Subcutaneous adipose tissue (tissue), 4 donors: ENCODE data around the gene PHF21B. TPM values are rescaled to one million over a fixed set of nuclear protein-coding genes. Genes with fewer than 3 reads are reported as not detected.

ENCODE experiments used
- CTCF ChIP-seq: fragments of 450-650 bp; IDR thresholded peaks from one replicate; pipeline ENCODE4 v1.5.1; 2016; ENCODE audit warnings: low read depth, mild to moderate bottlenecking, control low read depth, antibody characterized with exemption, moderate library complexity
- total RNA-seq, 4 donors: library from RNA; depleted of rRNA; stranded (reverse); fragments of >200 nt; gene quantifications; one replicate each; pipeline ENCODE4 v1.1.0, GENCODE V29; 2016

PHF21B gene
- total RNA-seq, 4 donors from 2014 or later, result 0.16 TPM; not detected in 3

GRCh38 chr22:44990810-44991209 is 19.0 kb downstream of the PHF21B start:
- TF ChIP-seq CTCF, result no peak

- TF ChIP-seq CTCF, result no peak
These were observed 19.5 kb downstream of the PHF21B start for GRCh38 chr22:44990328-44990727.

GRCh38 chr22:44988671-44989070 is 21.1 kb downstream of the PHF21B start:
- TF ChIP-seq CTCF, result no peak

- TF ChIP-seq CTCF, result no peak
These were observed 22.9 kb downstream of the PHF21B start for GRCh38 chr22:44986926-44987325.

GRCh38 chr22:44985906-44986527 is 23.8 kb downstream of the PHF21B start:
- no peak for TF ChIP-seq CTCF

- TF ChIP-seq CTCF, result no peak
These were observed 25.8 kb downstream of the PHF21B start for GRCh38 chr22:44983878-44984482.

GRCh38 chr22:44982445-44982844 is 27.4 kb downstream of the PHF21B start:
- TF ChIP-seq CTCF, result no peak
